Kidney glomerular epithelial cell (primary cell): ENCODE data around the gene MAOA.
A peak's percentile ranks its signal among the peaks of the same experiment; 100 is the strongest.

Experiments used
- DNase-seq: peaks from one replicate; lab custom pipeline; 2025; lab: John Stamatoyannopoulos, UW

MAOA gene

GRCh38 chrX:43656005-43656494, at the start of gene MAOA:
Gene MAOA, plus strand, starts transcription at chrX:43656299. Its CDS starts 43 bp downstream, at chrX:43656342.
- DNase-seq, result no peak

GRCh38 chrX:43612400-43612799, 43.7 kb upstream of the MAOA start:
- no peak for DNase-seq

- no peak for DNase-seq
Observed at GRCh38 chrX:43615660-43616059, 40.4 kb upstream of the MAOA start.

- DNase-seq, result no peak
Observed at GRCh38 chrX:43618366-43619205, 37.5 kb upstream of the MAOA start.

GRCh38 chrX:43619861-43620260, 36.2 kb upstream of the MAOA start:
- peak; percentile 0 for DNase-seq

GRCh38 chrX:43627147-43627546, 29.0 kb upstream of the MAOA start:
- DNase-seq, result no peak

GRCh38 chrX:43627669-43628068, 28.4 kb upstream of the MAOA start:
- no peak for DNase-seq

DNA sequence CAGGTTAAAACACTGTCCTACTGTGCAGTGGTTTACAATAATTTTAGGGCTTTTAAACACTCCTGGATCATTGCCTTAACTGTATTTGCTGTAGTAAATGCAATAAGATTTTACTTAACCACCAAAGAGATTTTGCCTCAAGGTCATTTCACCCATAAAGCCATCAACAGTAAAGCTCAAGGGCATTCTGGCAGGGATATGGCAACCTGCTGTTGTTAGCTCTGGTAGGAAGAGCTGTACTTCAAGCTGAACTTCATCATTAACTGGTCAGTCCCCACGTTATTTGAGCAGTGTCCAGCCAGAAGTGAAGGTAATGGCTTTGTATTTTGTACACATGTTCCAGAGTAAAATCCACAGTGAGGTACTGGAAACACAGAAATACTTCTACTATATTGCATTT, 26.9 kb upstream of the MAOA start:
- no peak for DNase-seq

DNA sequence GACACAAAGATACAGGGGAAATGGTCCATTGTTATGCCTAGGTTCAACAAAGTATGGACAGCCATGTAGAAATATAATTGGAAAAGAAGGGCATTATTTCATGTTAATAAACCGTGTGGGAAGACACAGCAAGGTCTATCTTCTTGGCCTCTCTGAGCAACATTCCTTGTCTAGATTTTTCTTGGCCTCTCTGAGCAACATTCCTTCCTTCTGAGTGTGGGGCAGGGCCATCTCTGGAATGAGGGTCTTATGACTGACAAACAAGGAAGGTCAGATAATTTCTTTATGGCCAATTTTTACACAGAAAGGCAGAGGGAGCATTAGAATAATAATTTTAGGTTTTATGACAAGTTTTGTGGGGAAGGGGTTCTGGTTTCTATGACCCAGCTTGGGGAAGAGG, 24.3 kb upstream of the MAOA start:
- no peak for DNase-seq

DNA sequence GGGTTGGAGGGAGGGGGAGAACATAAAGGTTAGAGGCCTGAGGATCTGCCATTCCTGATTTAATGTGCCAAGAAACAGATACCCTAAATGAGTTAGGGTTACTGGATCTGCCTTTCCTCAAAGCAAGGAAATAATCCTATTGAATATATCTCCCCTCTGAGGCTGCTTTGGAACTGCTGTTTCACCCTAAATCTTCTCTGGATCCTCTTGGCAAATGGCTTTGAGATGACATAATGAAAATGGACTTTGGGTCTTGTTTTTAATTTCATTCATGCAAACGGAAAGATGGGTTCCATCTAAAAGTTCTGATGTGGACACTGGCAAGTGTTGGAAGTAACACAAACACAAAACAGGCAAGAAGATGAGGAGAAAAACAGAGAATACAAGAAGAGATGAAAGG, 23.0 kb upstream of the MAOA start:
- DNase-seq, result no peak

DNA sequence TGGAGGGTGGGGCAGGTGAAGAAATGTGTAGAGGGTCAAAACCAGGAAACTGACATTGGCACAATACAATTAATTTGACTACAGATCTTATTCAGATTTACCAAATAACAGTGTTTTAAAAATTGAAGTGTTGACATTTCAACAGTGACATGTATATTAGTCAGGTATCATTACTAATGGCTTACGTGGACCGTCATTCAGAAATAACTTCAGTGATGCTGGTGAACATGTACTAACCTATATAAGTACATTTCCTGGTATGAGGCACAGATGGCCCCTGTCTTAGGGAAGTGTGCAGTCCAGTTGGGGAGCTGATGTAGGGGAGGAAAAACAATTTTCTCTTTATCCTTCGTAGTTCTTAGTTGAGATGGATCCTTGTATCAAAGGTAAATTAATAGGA, 22.3 kb upstream of the MAOA start:
- DNase-seq, result no peak

DNA sequence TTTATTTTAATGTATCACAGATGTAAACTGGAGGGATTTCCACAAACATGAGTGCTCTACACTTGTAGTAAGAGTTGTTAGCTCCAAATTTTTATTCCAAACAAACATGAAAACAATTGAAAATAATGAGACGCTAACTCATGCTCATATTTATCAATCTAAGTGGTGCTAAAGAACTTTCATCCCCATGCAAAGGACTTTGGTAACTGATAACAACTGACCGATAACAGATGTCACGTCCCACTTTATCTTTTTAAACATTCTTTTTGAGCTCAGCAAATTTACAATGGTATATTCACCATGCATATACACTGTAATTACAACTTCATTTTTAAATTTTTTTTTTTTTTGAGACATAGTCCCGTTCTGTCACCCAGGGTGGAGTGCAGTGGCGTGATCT, 15.6 kb upstream of the MAOA start:
- DNase-seq, result no peak

DNA sequence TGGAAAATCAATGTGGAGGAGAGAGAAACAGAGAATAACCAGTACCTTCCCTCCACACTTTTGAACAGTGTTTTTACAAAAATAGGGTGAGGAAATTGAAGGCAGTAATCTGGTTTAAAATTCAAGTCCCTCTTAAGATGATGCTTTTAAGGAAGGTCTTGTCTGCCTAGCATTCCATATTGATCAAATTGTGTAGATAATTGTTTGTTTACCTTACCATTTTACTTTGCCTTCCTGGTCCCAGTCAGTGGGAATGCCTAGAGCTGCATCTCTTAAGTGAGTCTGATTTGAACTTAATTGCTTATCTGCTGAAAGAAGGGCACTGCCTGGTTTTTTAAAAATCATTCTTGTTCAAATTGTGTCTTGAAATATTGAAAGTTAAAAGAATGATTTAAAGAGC, 14.4 kb upstream of the MAOA start:
- DNase-seq, result no peak

GRCh38 chrX:43643201-43643600, 12.9 kb upstream of the MAOA start:
- DNase-seq, result no peak

- DNase-seq, result no peak
Observed at GRCh38 chrX:43643662-43644061, 12.4 kb upstream of the MAOA start.

- DNase-seq, result peak; percentile 50
Observed at GRCh38 chrX:43644124-43644701, 11.9 kb upstream of the MAOA start.

- no peak for DNase-seq
Observed at GRCh38 chrX:43646800-43647199, 9.3 kb upstream of the MAOA start.

- DNase-seq, result peak; percentile 52
Observed at GRCh38 chrX:43654431-43655150, 1.5 kb upstream of the MAOA start.

DNA sequence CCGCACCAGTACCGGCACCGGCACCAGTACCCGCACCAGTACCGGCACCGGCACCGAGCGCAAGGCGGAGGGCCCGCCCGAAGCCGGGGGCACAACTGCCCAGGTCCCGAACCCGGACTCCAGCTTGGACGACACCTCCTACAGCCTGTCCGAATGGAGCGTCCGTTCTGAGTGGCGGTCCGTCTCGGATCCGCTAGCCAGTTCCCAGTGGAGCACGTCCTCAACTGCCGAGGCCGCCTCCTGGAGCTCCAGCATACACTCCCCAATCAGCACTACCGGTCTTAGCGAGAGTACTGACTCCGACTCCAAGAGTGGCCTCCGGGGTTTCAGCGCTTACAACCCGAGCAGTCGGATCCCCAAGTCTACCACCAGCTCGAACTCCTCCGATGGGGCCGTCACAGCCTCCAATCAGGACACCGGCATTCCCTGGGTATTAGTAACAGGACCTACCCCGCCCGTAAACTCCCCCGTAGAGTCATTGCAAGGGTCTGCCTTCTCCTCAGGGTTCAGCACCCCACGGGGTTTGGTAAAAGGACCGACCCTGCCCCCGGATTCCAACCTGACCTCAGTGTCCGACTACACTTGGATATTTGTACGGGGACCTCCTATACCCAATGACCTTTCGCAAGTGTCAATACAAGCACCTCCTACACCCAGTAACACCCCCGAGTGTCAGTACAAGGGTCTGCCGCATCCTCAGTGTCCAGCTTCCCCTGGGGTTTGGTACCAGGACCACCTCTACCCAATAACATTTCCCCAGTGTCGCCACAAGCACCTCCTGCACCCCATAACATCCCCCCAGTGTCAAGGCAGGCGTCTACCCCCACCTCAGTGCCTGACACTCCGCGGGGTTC, 721 bp upstream of the MAOA start:
- DNase-seq, result peak; percentile 8

- DNase-seq, result no peak
Observed at GRCh38 chrX:43657671-43658070, 1.6 kb downstream of the MAOA start.

DNA sequence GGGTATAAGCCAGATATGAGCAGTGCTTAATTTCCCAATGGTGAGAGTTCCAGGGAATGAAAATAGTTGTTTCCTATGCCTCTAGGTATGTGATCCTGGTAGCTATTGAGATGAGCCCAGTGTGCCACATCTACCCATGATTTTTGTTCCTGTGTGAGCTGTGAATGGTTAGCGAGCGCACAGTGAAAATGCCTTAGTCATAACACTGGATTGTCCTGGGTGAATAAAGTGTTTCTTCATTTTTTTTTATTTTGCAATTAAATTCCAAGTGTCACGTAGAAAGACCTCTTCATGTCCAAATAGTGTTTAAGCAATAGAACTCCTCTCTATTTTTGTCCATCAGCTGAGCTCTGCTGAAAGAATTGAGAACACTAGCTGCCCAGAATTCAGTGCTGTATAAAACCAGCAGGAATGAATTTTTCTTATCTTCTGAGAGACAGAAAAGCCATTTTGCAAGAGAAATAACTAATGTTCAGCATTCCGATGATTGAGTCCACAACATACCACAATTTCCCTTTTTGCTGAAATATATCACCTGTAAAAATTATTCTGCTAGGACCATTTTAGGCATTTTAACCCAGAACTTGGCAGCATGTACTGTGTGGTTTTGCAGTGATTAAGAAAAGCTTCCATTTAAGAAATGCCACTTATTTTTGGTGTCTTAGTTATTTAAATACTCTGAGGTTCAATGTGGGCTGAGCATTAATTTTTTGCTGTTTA, 5.6 kb downstream of the MAOA start:
- no peak for DNase-seq
